Smooth muscle cell of the pulmonary artery (primary cell): ENCODE measurements around the gene SEC24C. TPM values are rescaled to one million over a fixed set of nuclear protein-coding genes. Genes with fewer than 3 reads are reported as not detected.

ENCODE experiments used
- total RNA-seq: library from RNA; depleted of rRNA; stranded (reverse); fragments of >200 nt; gene quantifications from 2 replicates; pipeline ENCODE4 v1.2.3, GENCODE V29; 2014

SEC24C gene
- total RNA-seq, result 76.3 and 85.0 TPM in 2 replicates

GRCh38 chr10:73743905-73744663 lies at the start of gene SEC24C:
Gene SEC24C (plus strand): TSS chr10:73744372. CDS start chr10:73746833, 2,461 bp downstream.

GRCh38 chr10:73697675-73698159 lies 46.5 kb upstream of the SEC24C start, which contains the start of gene AGAP5:
Gene AGAP5 (minus strand): TSS chr10:73698109. CDS start chr10:73697755, 354 bp downstream.

GRCh38 chr10:73781879-73782748 lies 37.9 kb downstream of the SEC24C start, which contains the start of gene CHCHD1:
Gene CHCHD1 (plus strand): TSS chr10:73782048. CDS start chr10:73782076, 28 bp downstream.

GRCh38 chr10:73785211-73785720 lies 41.1 kb downstream of the SEC24C start, which contains the start of gene ZSWIM8:
Gene ZSWIM8 (plus strand): TSS chr10:73785606. CDS start chr10:73785879, 273 bp downstream.

Other genes with a start within 250 kb of the SEC24C start
- 48.5 and 59.4 TPM in 2 replicates for gene PPP3CB, start 248.3 kb upstream of the SEC24C start, total RNA-seq
- gene USP54, start 153.0 kb upstream of the SEC24C start, total RNA-seq, result 6.6 and 11.0 TPM in 2 replicates
- 0.20 and 0.33 TPM in 2 replicates for gene MYOZ1, start 102.9 kb upstream of the SEC24C start, total RNA-seq
- gene SYNPO2L, start 88.3 kb upstream of the SEC24C start, total RNA-seq, result 0.07 TPM in 1 of 2 replicates, not detected in the other
- gene AGAP5, start 46.3 kb upstream of the SEC24C start, total RNA-seq, result 4.0 and 4.8 TPM in 2 replicates
- gene CHCHD1, start 37.7 kb downstream of the SEC24C start, total RNA-seq, result 9.2 and 12.7 TPM in 2 replicates
- 70.8 and 81.8 TPM in 2 replicates for gene ZSWIM8, start 41.2 kb downstream of the SEC24C start, total RNA-seq
- 12.8 and 14.5 TPM in 2 replicates for gene NDST2, start 67.2 kb downstream of the SEC24C start, total RNA-seq
- gene CAMK2G, start 130.2 kb downstream of the SEC24C start, total RNA-seq, result 35.3 and 36.7 TPM in 2 replicates
- gene PLAU, start 166.8 kb downstream of the SEC24C start, total RNA-seq, result 73.5 and 110 TPM in 2 replicates